Thyroid gland (tissue), 4 donors: ENCODE data around the gene EYS. TPM values are rescaled to one million over a fixed set of nuclear protein-coding genes. Genes with fewer than 3 reads are reported as not detected.
"Not testable (repeated sequence)": the region's sequence is repeated elsewhere in the genome, so short reads cannot be mapped to it uniquely, and the experiment has no call there.

Source experiments
- DNase-seq, 2 donors: peaks; one replicate each; pipeline ENCODE4 v3.0.0-alpha.2; 2019
- H3K27ac ChIP-seq, 3 donors: fragments of 200-600 bp; sonication (generic); 1 replicate in 2 of 3; 2 replicates in 1 of 3; pipeline ENCODE4 v1.5.1; 2016 to 2019; ENCODE audit warnings: mild to moderate bottlenecking in 1 of 3, moderate library complexity in 1 of 3
- H3K27me3 ChIP-seq: fragments of 200-600 bp; sonication (generic); one replicate; pipeline ENCODE4 v1.5.1; 2019
- H3K36me3 ChIP-seq, 2 donors: fragments of 200-600 bp; sonication (generic); one replicate each; pipeline ENCODE4 v1.5.1; 2016 to 2019
- H3K4me1 ChIP-seq, 2 donors: fragments of 200-600 bp; sonication (generic); one replicate each; pipeline ENCODE4 v1.5.1; 2017 to 2019
- H3K4me3 ChIP-seq, 3 donors: fragments of 200-600 bp; sonication (generic); replicated peaks in 1 of 3; 1 replicate in 2 of 3; 2 replicates in 1 of 3; pipeline ENCODE4 v1.5.1; 2016; ENCODE audit warnings: mild to moderate bottlenecking in 1 of 3
- H3K9me3 ChIP-seq: fragments of 200-600 bp; sonication (generic); one replicate; pipeline ENCODE4 v1.5.1; 2017
- CTCF ChIP-seq, 6 experiments: fragments of 200-600 bp in 3 of 6; fragments of 450-650 bp in 3 of 6; sonication (generic) in 3 of 6; IDR thresholded peaks; one replicate each; pipeline ENCODE4 v1.5.1; 2016 to 2019; ENCODE audit warnings: antibody characterized with exemption in 6 of 6, mild to moderate bottlenecking in 2 of 6, inconsistent platforms in 1 of 6, moderate library complexity in 1 of 6
- POLR2A ChIP-seq, 2 donors: fragments of 450-650 bp; IDR thresholded peaks; one replicate each; pipeline ENCODE4 v1.6.1; 2017; ENCODE audit warnings: antibody characterized with exemption in 2 of 2, mild to moderate bottlenecking in 2 of 2, moderate library complexity in 1 of 2
- WGBS, 2 donors: methylation state at CpG; one replicate each; pipeline ENCODE4 v1.1.5; 2017; 5-methylcytosine and 5-hydroxymethylcytosine counted together
- intact Hi-C: fragments of 100-400 bp; cut with DNase I; formaldehyde crosslinking; loops from one replicate; pipeline ENCODE4 v1.15.1; 2023
- total RNA-seq, 4 donors: library from RNA; depleted of rRNA; stranded (reverse); fragments of >200 nt; gene quantifications; one replicate each; pipeline ENCODE4 v1.2.3, GENCODE V29; 2016

The EYS gene
- total RNA-seq, 4 donors from 2014 or later = not detected

GRCh38 chr6:63743691-63744090, 1963.3 kb downstream of the EYS start:
- Histone ChIP-seq H3K27ac (no peak overlapping the region), H3K4me1 (no peaks in the 10 kb centered on the region), H3K4me3 (no peak overlapping the region), H3K27me3 (no peaks in the 10 kb centered on the region), H3K36me3 (no peaks in the 10 kb centered on the region), H3K9me3 (no peaks in the 10 kb centered on the region)
- no peak for DNase-seq
- intact Hi-C loops = no loop called here
- TF ChIP-seq POLR2A (IDR thresholded peaks at IDR 0.05) = no peak
- no peak for TF ChIP-seq CTCF (IDR thresholded peaks at IDR 0.05)

- Histone ChIP-seq H3K27ac (no peak overlapping the region), H3K9me3 (no peaks in the 10 kb centered on the region), H3K27me3 (no peaks in the 10 kb centered on the region), H3K4me1 (no peaks in the 10 kb centered on the region), H3K4me3 (no peak overlapping the region), H3K36me3 (no peaks in the 10 kb centered on the region)
- no peak for DNase-seq
- TF ChIP-seq CTCF (IDR thresholded peaks at IDR 0.05) (no peak), POLR2A (IDR thresholded peaks at IDR 0.05) (no peak)
- intact Hi-C loops = no loop called here
Measured at GRCh38 chr6:63742060-63742459, 1965.0 kb downstream of the EYS start.

- intact Hi-C loops = no loop called here
- TF ChIP-seq CTCF (IDR thresholded peaks at IDR 0.05) (no peak), POLR2A (IDR thresholded peaks at IDR 0.05) (no peak)
- Histone ChIP-seq H3K27me3 (no peaks in the 10 kb centered on the region), H3K9me3 (no peaks in the 10 kb centered on the region), H3K4me3 (no peak overlapping the region), H3K27ac (no peak overlapping the region), H3K4me1 (no peaks in the 10 kb centered on the region), H3K36me3 (no peaks in the 10 kb centered on the region)
- no peak for DNase-seq
- 61 to 75% methylated on average over 2 of the region's 2 CpGs for WGBS, 2 donors
Measured at GRCh38 chr6:63740709-63741108, 1966.3 kb downstream of the EYS start.

- 36 to 44% methylated on average over 1 of the region's 1 CpG for WGBS, 2 donors
- intact Hi-C loops = no loop called here
- DNase-seq = no peak
- Histone ChIP-seq H3K36me3 (no peaks in the 10 kb centered on the region), H3K9me3 (no peaks in the 10 kb centered on the region), H3K27me3 (no peaks in the 10 kb centered on the region), H3K4me3 (no peak overlapping the region), H3K4me1 (no peaks in the 10 kb centered on the region), H3K27ac (no peak overlapping the region)
- TF ChIP-seq CTCF (IDR thresholded peaks at IDR 0.05) = no peak
- TF ChIP-seq POLR2A (IDR thresholded peaks at IDR 0.05) = no peak
Measured at GRCh38 chr6:63739094-63739687, 1967.8 kb downstream of the EYS start.

GRCh38 chr6:63738190-63738589, 1968.8 kb downstream of the EYS start:
- H3K36me3 ChIP-seq, H3K27ac ChIP-seq, intact Hi-C loops, H3K4me3 ChIP-seq, DNase-seq, H3K9me3 ChIP-seq, H3K27me3 ChIP-seq, H3K4me1 ChIP-seq: not testable (repeated sequence)
- WGBS, 2 donors = 92% methylated on average over 2 of the region's 2 CpGs

GRCh38 chr6:63734923-63735322, 1972.1 kb downstream of the EYS start:
- WGBS, 2 donors = 78% methylated on average over 3 of the region's 3 CpGs
- Histone ChIP-seq H3K4me3 (no peak overlapping the region), H3K9me3 (no peaks in the 10 kb centered on the region), H3K27me3 (no peaks in the 10 kb centered on the region), H3K4me1 (no peaks in the 10 kb centered on the region), H3K36me3 (no peaks in the 10 kb centered on the region), H3K27ac (no peak overlapping the region)
- DNase-seq = no peak
- TF ChIP-seq POLR2A (IDR thresholded peaks at IDR 0.05) (no peak), CTCF (IDR thresholded peaks at IDR 0.05) (no peak)
- intact Hi-C loops = no loop called here
